GM23338 (cell line): Measurements from ENCODE around the gene C1QTNF1. TPM values are rescaled to one million over a fixed set of nuclear protein-coding genes. Genes with fewer than 3 reads are reported as not detected.

Experiments
- ATAC-seq: fragments of 200-7000 bp; cut with Tn5 transposase; 3 replicates; pipeline ENCODE4 v1.9.1; 2020
- DNase-seq: peaks from one replicate; pipeline ENCODE4 v3.0.0-alpha.2; 2015; ENCODE audit warnings: low spot score
- H2AFZ ChIP-seq: fragments of 200-600 bp; sonication (generic); 2 replicates; pipeline ENCODE4 v1.8.0; 2016; ENCODE audit warnings: antibody characterized with exemption, mild to moderate bottlenecking, moderate library complexity
- H3F3A ChIP-seq: fragments of 200-600 bp; sonication (generic); replicated peaks from 2 replicates; pipeline ENCODE4 v1.8.0; 2017; ENCODE audit warnings: antibody characterized with exemption, mixed run types, low read depth
- H3K27ac ChIP-seq: fragments of 200-600 bp; sonication (generic); 2 replicates; pipeline ENCODE4 v1.6.1; 2016; ENCODE audit warnings: low read depth
- H3K27me3 ChIP-seq: fragments of 200-600 bp; sonication (generic); 2 replicates; pipeline ENCODE4 v1.8.0; 2016; ENCODE audit warnings: mild to moderate bottlenecking, mixed run types, moderate library complexity; ENCODE audit not compliant: insufficient read depth
- H3K36me3 ChIP-seq: fragments of 200-600 bp; sonication (generic); 2 replicates; pipeline ENCODE4 v1.8.0; 2016; ENCODE audit warnings: mild to moderate bottlenecking; ENCODE audit not compliant: insufficient read depth
- H3K4me1 ChIP-seq: fragments of 200-600 bp; sonication (generic); 2 replicates; pipeline ENCODE4 v1.8.0; 2016; ENCODE audit warnings: mild to moderate bottlenecking, moderate library complexity; ENCODE audit not compliant: insufficient read depth
- H3K4me2 ChIP-seq: fragments of 200-600 bp; sonication (generic); 2 replicates; pipeline ENCODE4 v1.7.1; 2017; ENCODE audit warnings: mixed run types
- H3K4me3 ChIP-seq: fragments of 200-600 bp; sonication (generic); 2 replicates; pipeline ENCODE4 v1.6.1; 2016; ENCODE audit warnings: mixed run types
- H3K79me2 ChIP-seq: fragments of 200-600 bp; sonication (generic); replicated peaks from 2 replicates; pipeline ENCODE4 v1.8.0; 2017; ENCODE audit warnings: mild to moderate bottlenecking; ENCODE audit not compliant: insufficient read depth
- H3K9me2 ChIP-seq: fragments of 200-600 bp; sonication (generic); 2 replicates; pipeline ENCODE4 v1.8.0; 2017; ENCODE audit not compliant: insufficient read depth
- H4K20me1 ChIP-seq: fragments of 200-600 bp; sonication (generic); replicated peaks from 2 replicates; pipeline ENCODE4 v1.8.0; 2017; ENCODE audit warnings: mild to moderate bottlenecking; ENCODE audit not compliant: insufficient read depth
- H3K27ac Mint-ChIP-seq: 2 replicates; pipeline ENCODE4 v1.8.0; 2020; ENCODE audit warnings: inconsistent platforms, mild to moderate bottlenecking, moderate library complexity, mixed read lengths
- H3K27me3 Mint-ChIP-seq: 3 replicates; pipeline ENCODE4 v1.8.0; 2022; ENCODE audit warnings: low read depth, mild to moderate bottlenecking, moderate library complexity, mixed read lengths, inconsistent platforms; ENCODE audit not compliant: insufficient read depth, poor library complexity
- H3K36me3 Mint-ChIP-seq: 3 replicates; pipeline ENCODE4 v1.8.0; 2021; ENCODE audit warnings: low read depth, mild to moderate bottlenecking, inconsistent platforms, moderate library complexity, mixed read lengths
- H3K4me1 Mint-ChIP-seq: 3 replicates; pipeline ENCODE4 v1.8.0; 2020; ENCODE audit warnings: mild to moderate bottlenecking, inconsistent platforms, mixed read lengths
- H3K4me3 Mint-ChIP-seq: 3 replicates; pipeline ENCODE4 v1.8.0; 2021; ENCODE audit warnings: moderate library complexity, mild to moderate bottlenecking, inconsistent platforms, mixed read lengths
- H3K9me3 Mint-ChIP-seq: 3 replicates; pipeline ENCODE4 v1.8.0; 2020; ENCODE audit warnings: moderate library complexity, mild to moderate bottlenecking, inconsistent platforms, mixed read lengths
- CTCF ChIP-seq, 2 experiments: fragments of 200-600 bp in 1 of 2; sonication (generic) in 1 of 2; conservative IDR thresholded peaks; 2 replicates each; pipeline versions ENCODE4 v1.5.1 to v1.6.1; 2016 to 2017; ENCODE audit warnings: antibody characterized with exemption in 2 of 2, low read depth in 2 of 2, mild to moderate bottlenecking in 2 of 2, moderate library complexity in 1 of 2
- EZH2 ChIP-seq: fragments of 200-600 bp; sonication (generic); IDR thresholded peaks from one replicate; pipeline ENCODE4 v1.8.0; 2017; ENCODE audit warnings: antibody characterized with exemption, mild to moderate bottlenecking, low read depth; ENCODE audit not compliant: unreplicated experiment
- JUNB ChIP-seq: IDR thresholded peaks from one replicate; pipeline ENCODE4 v1.6.1; 2016; ENCODE audit warnings: antibody characterized with exemption; ENCODE audit not compliant: unreplicated experiment
- NANOG ChIP-seq: IDR thresholded peaks from 2 replicates; pipeline ENCODE4 v1.6.1; 2016; ENCODE audit warnings: antibody characterized with exemption, borderline replicate concordance
- POLR2AphosphoS5 ChIP-seq: IDR thresholded peaks from 2 replicates; pipeline ENCODE4 v1.6.1; 2016; ENCODE audit warnings: antibody characterized with exemption, low read depth
- STAT1 ChIP-seq: IDR thresholded peaks from one replicate; pipeline ENCODE4 v1.6.1; 2016; ENCODE audit warnings: antibody characterized with exemption; ENCODE audit not compliant: unreplicated experiment
- ZNF114 ChIP-seq: fragments of 250-450 bp; sonication (Bioruptor Pico); IDR thresholded peaks from 2 replicates; pipeline ENCODE4 v1.5.0; 2020; ENCODE audit warnings: mild to moderate bottlenecking, moderate library complexity
- polyA plus RNA-seq: library from polyadenylated mRNA; unstranded; fragments of >200 nt; fragmentation: Nextera tagmentation; extraction: Ambion mirVana; gene quantifications from 2 replicates; pipeline ENCODE4 v1.2.1, GENCODE V29; 2016
- total RNA-seq: library from RNA; depleted of rRNA; stranded (reverse); fragments of >200 nt; shearing (Covaris generic); gene quantifications from 2 replicates; pipeline ENCODE4 v1.2.3, GENCODE V29; 2014
- TF ChIP-seq, protein P1 (sequence below): IDR thresholded peaks from 2 replicates; pipeline ENCODE4 v1.6.1; 2016; ENCODE audit warnings: antibody characterized with exemption
- TF ChIP-seq, protein P2 (sequence below): IDR thresholded peaks from one replicate; pipeline ENCODE4 v1.6.1; 2018; ENCODE audit warnings: antibody characterized with exemption; ENCODE audit not compliant: unreplicated experiment

The C1QTNF1 gene
- total and polyA plus RNA-seq, 2 experiments from 2014 or later: 1.1 to 1.9 TPM

- peak; percentile 92 for DNase-seq
- peaks cover 32% of the 10 kb centered on the region for H4K20me1 ChIP-seq
- peaks cover 50% of the 10 kb centered on the region for H3K27me3 Mint-ChIP-seq
- peak within 1 kb of the TSS; percentile 91 for H3K4me3 Mint-ChIP-seq
- H3K27ac ChIP-seq: peak within 1 kb of the TSS; percentile 50; the same call in 1 of the 2 replicates
- H3K4me1 ChIP-seq: peaks cover 5% of the 10 kb centered on the region; the same call in 1 of the 2 replicates
- no peak for TF ChIP-seq CTCF (conservative IDR thresholded peaks at IDR 0.05; ENCODE audit: low read depth in 2 of 2)
- TF ChIP-seq, protein P1, sequence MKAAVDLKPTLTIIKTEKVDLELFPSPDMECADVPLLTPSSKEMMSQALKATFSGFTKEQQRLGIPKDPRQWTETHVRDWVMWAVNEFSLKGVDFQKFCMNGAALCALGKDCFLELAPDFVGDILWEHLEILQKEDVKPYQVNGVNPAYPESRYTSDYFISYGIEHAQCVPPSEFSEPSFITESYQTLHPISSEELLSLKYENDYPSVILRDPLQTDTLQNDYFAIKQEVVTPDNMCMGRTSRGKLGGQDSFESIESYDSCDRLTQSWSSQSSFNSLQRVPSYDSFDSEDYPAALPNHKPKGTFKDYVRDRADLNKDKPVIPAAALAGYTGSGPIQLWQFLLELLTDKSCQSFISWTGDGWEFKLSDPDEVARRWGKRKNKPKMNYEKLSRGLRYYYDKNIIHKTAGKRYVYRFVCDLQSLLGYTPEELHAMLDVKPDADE: peak; percentile 20; the same call in 1 of the 2 replicates
- TF ChIP-seq POLR2AphosphoS5: peak; percentile 89
- TF ChIP-seq STAT1: no peak
- peak; percentile 18 for TF ChIP-seq EZH2
- peak; percentile 93 for ATAC-seq
- H3K4me3 ChIP-seq: peak within 1 kb of the TSS; percentile 82
- peaks cover 19% of the 10 kb centered on the region for H3K4me1 Mint-ChIP-seq
- peaks cover 4% of the 10 kb centered on the region; the same call in 1 of the 2 replicates for H3F3A ChIP-seq
- no peaks in the 10 kb centered on the region for H3K36me3 ChIP-seq
- H3K27me3 ChIP-seq: peaks cover 46% of the 10 kb centered on the region
- H2AFZ ChIP-seq: peak within 1 kb of the TSS; percentile 92; the same call in 1 of the 2 replicates
- H3K36me3 Mint-ChIP-seq: peaks cover 21% of the 10 kb centered on the region
- H3K79me2 ChIP-seq: peaks cover 13% of the 10 kb centered on the region
- H3K9me3 Mint-ChIP-seq: peaks cover 36% of the 10 kb centered on the region
- no peaks in the 10 kb centered on the region; the same call in 1 of the 2 replicates for H3K9me2 ChIP-seq
- H3K27ac Mint-ChIP-seq: peak within 1 kb of the TSS; percentile 65; the same call in 1 of the 2 replicates
- H3K4me2 ChIP-seq: peak within 1 kb of the TSS; percentile 85
Measured at GRCh38 chr17:79009397-79010303, 14.3 kb upstream of the C1QTNF1 start, which contains the start of gene CANT1. Gene CANT1 (minus strand): TSS chr17:79009764. CDS start chr17:78997622, 12,142 bp downstream.

GRCh38 chr17:79010304-79010646 lies 13.7 kb upstream of the C1QTNF1 start:
- Histone ChIP-seq H3F3A (peaks cover 2% of the 10 kb centered on the region; the same call in 1 of the 2 replicates), H3K27me3 (peaks cover 43% of the 10 kb centered on the region), H3K36me3 (no peaks in the 10 kb centered on the region), H3K4me1 (peaks cover 5% of the 10 kb centered on the region; the same call in 1 of the 2 replicates), H3K4me3 (peak overlapping the region; percentile 82), H3K79me2 (peaks cover 13% of the 10 kb centered on the region), H4K20me1 (peaks cover 30% of the 10 kb centered on the region), H3K9me2 (no peaks in the 10 kb centered on the region; the same call in 1 of the 2 replicates), H3K27ac (peak overlapping the region; percentile 50; the same call in 1 of the 2 replicates), H3K4me2 (peak overlapping the region; percentile 76), H2AFZ (peak overlapping the region; percentile 92; the same call in 1 of the 2 replicates)
- H3K4me3 Mint-ChIP-seq: peak overlapping the region; percentile 91
- ATAC-seq (no peak), DNase-seq (no peak)
- H3K9me3 Mint-ChIP-seq: peaks cover 42% of the 10 kb centered on the region
- peaks cover 21% of the 10 kb centered on the region for H3K36me3 Mint-ChIP-seq
- peaks cover 19% of the 10 kb centered on the region for H3K4me1 Mint-ChIP-seq
- peaks cover 50% of the 10 kb centered on the region for H3K27me3 Mint-ChIP-seq
- H3K27ac Mint-ChIP-seq: no peak overlapping the region
- TF ChIP-seq JUNB: no peak
- TF ChIP-seq NANOG: no peak
- no peak for TF ChIP-seq STAT1
- TF ChIP-seq, protein P2, sequence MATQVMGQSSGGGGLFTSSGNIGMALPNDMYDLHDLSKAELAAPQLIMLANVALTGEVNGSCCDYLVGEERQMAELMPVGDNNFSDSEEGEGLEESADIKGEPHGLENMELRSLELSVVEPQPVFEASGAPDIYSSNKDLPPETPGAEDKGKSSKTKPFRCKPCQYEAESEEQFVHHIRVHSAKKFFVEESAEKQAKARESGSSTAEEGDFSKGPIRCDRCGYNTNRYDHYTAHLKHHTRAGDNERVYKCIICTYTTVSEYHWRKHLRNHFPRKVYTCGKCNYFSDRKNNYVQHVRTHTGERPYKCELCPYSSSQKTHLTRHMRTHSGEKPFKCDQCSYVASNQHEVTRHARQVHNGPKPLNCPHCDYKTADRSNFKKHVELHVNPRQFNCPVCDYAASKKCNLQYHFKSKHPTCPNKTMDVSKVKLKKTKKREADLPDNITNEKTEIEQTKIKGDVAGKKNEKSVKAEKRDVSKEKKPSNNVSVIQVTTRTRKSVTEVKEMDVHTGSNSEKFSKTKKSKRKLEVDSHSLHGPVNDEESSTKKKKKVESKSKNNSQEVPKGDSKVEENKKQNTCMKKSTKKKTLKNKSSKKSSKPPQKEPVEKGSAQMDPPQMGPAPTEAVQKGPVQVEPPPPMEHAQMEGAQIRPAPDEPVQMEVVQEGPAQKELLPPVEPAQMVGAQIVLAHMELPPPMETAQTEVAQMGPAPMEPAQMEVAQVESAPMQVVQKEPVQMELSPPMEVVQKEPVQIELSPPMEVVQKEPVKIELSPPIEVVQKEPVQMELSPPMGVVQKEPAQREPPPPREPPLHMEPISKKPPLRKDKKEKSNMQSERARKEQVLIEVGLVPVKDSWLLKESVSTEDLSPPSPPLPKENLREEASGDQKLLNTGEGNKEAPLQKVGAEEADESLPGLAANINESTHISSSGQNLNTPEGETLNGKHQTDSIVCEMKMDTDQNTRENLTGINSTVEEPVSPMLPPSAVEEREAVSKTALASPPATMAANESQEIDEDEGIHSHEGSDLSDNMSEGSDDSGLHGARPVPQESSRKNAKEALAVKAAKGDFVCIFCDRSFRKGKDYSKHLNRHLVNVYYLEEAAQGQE: no peak
- no peak for TF ChIP-seq ZNF114
